MM.1S (cell line): Measurements from ENCODE around the gene DCBLD2.

Experiments
- DNase-seq: peaks from one replicate; pipeline ENCODE4 v3.0.0-alpha.2; 2015
- H2AFZ ChIP-seq: fragments of 300-600 bp; sonication (generic); 2 replicates; pipeline ENCODE4 v1.6.0; 2016; ENCODE audit warnings: antibody characterized with exemption, low read length
- H3F3A ChIP-seq: fragments of 300-600 bp; sonication (generic); 2 replicates; pipeline ENCODE4 v1.6.1; 2016; ENCODE audit warnings: mild to moderate bottlenecking, antibody characterized with exemption, low read length, moderate library complexity, mixed read lengths; ENCODE audit not compliant: insufficient read depth
- H3K27ac ChIP-seq: fragments of 300-600 bp; sonication (generic); 2 replicates; pipeline ENCODE4 v1.5.1; 2016; ENCODE audit warnings: mild to moderate bottlenecking, low read length
- H3K27me3 ChIP-seq: fragments of 300-600 bp; sonication (generic); replicated peaks from 2 replicates; pipeline ENCODE4 v1.6.0; 2016; ENCODE audit warnings: low read length; ENCODE audit not compliant: insufficient read depth
- H3K36me3 ChIP-seq: fragments of 300-600 bp; sonication (generic); replicated peaks from 2 replicates; pipeline ENCODE4 v1.6.1; 2016; ENCODE audit warnings: mild to moderate bottlenecking, low read length, mixed read lengths; ENCODE audit not compliant: insufficient read depth
- H3K4me1 ChIP-seq: fragments of 300-600 bp; sonication (generic); 2 replicates; pipeline ENCODE4 v1.6.1; 2016; ENCODE audit warnings: low read length, mixed read lengths
- H3K4me2 ChIP-seq: fragments of 300-600 bp; sonication (generic); 2 replicates; pipeline ENCODE4 v1.6.0; 2016; ENCODE audit warnings: low read depth, low read length
- H3K4me3 ChIP-seq: fragments of 300-600 bp; sonication (generic); 2 replicates; pipeline ENCODE4 v1.5.1; 2016; ENCODE audit warnings: low read length, mixed read lengths
- H3K79me2 ChIP-seq: fragments of 300-600 bp; sonication (generic); 2 replicates; pipeline ENCODE4 v1.6.1; 2016; ENCODE audit warnings: mixed run types, low read length, mixed read lengths
- H3K9ac ChIP-seq: fragments of 300-600 bp; sonication (generic); 2 replicates; pipeline ENCODE4 v1.6.1; 2016; ENCODE audit warnings: low read length, mixed read lengths
- H3K9me2 ChIP-seq: fragments of 300-600 bp; sonication (generic); replicated peaks from 2 replicates; pipeline ENCODE4 v1.6.1; 2016; ENCODE audit warnings: mild to moderate bottlenecking, low read length, mixed read lengths; ENCODE audit not compliant: insufficient read depth
- H3K9me3 ChIP-seq: fragments of 300-600 bp; sonication (generic); replicated peaks from 2 replicates; pipeline ENCODE4 v1.6.1; 2016; ENCODE audit warnings: mild to moderate bottlenecking, low read length, mixed read lengths; ENCODE audit not compliant: insufficient read depth
- H4K20me1 ChIP-seq: fragments of 300-600 bp; sonication (generic); 2 replicates; pipeline ENCODE4 v1.6.1; 2016; ENCODE audit warnings: mild to moderate bottlenecking, low read length, moderate library complexity, mixed read lengths; ENCODE audit not compliant: insufficient read depth
- EZH2 ChIP-seq: fragments of 300-600 bp; sonication (generic); optimal IDR thresholded peaks from 2 replicates; pipeline ENCODE3; 2017; ENCODE audit warnings: low read depth, mild to moderate bottlenecking, antibody characterized with exemption, low read length, mixed read lengths
- EZH2phosphoT487 ChIP-seq: fragments of 300-600 bp; sonication (generic); IDR thresholded peaks from 2 replicates; pipeline ENCODE4 v1.6.1; 2018; ENCODE audit warnings: antibody characterized with exemption, low read length
- TF ChIP-seq, protein P1 (sequence below): fragments of 300-600 bp; sonication (generic); IDR thresholded peaks from 2 replicates; pipeline ENCODE4 v1.5.1; 2016; ENCODE audit warnings: antibody characterized with exemption, low read length, mixed read lengths

Gene DCBLD2

DNA sequence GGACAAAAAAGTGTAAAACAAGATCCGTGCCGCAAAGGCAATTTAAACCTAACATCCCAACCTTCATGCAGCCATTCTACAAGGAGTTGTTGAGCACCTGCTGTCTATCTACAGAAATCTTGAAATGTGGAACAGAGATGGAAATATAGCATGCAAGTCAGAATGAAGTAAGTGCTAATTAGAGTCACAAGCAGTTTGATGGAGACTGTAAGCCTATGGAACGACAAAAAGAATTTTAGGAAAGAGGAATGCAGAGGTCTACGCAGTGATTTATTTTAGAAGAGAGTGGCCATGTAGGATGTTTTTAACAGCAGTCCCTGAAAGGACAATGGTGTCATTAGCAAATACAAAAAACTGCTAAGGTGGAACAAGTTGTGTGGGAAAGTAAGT lies 851 bp upstream of the DCBLD2 start:
- Histone ChIP-seq H3K27me3 (no peaks in the 10 kb centered on the region), H3K9me2 (no peaks in the 10 kb centered on the region), H4K20me1 (no peaks in the 10 kb centered on the region), H3K4me2 (peak overlapping the region; percentile 69), H3K4me1 (no peaks in the 10 kb centered on the region), H3K9ac (peak overlapping the region; percentile 71), H3K9me3 (no peaks in the 10 kb centered on the region), H2AFZ (peak overlapping the region; percentile 94), H3K36me3 (no peaks in the 10 kb centered on the region), H3K27ac (peak overlapping the region; percentile 43; the same call in 1 of the 2 replicates), H3K79me2 (0 out of 2 replicates have a peak, but pooled peaks cover 4% of the 10 kb centered on the region), H3K4me3 (peak overlapping the region; percentile 76), H3F3A (no peaks in the 10 kb centered on the region)
- DNase-seq = no peak
- TF ChIP-seq, protein P1, sequence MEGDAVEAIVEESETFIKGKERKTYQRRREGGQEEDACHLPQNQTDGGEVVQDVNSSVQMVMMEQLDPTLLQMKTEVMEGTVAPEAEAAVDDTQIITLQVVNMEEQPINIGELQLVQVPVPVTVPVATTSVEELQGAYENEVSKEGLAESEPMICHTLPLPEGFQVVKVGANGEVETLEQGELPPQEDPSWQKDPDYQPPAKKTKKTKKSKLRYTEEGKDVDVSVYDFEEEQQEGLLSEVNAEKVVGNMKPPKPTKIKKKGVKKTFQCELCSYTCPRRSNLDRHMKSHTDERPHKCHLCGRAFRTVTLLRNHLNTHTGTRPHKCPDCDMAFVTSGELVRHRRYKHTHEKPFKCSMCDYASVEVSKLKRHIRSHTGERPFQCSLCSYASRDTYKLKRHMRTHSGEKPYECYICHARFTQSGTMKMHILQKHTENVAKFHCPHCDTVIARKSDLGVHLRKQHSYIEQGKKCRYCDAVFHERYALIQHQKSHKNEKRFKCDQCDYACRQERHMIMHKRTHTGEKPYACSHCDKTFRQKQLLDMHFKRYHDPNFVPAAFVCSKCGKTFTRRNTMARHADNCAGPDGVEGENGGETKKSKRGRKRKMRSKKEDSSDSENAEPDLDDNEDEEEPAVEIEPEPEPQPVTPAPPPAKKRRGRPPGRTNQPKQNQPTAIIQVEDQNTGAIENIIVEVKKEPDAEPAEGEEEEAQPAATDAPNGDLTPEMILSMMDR = no peak
- TF ChIP-seq EZH2phosphoT487 (no peak), EZH2 (no peak)

DNA sequence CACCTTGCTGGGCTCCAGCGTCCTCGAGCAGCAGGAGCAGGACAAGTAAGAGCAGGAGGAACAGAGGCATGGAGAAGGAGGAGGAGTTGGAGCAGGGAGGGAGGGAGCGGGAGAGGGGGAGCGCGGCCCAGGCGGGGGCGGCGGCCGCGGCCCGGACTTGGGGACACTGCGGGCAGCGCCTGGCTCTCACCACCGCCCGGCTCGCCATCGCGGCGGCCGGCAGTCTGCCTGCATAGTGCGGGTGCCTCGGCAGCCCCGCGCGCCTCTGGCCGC lies 440 bp downstream of the DCBLD2 start:
- peak overlapping the region; percentile 82 for H3K9ac ChIP-seq
- H4K20me1 ChIP-seq = no peaks in the 10 kb centered on the region
- peak overlapping the region; percentile 98 for H3K4me2 ChIP-seq
- H3K4me3 ChIP-seq = peak overlapping the region; percentile 94
- no peaks in the 10 kb centered on the region for H3K36me3 ChIP-seq
- no peaks in the 10 kb centered on the region for H3K9me3 ChIP-seq
- TF ChIP-seq, protein P1 = no peak
- no peak for TF ChIP-seq EZH2
- TF ChIP-seq EZH2phosphoT487 = no peak
- H3K27ac ChIP-seq = no peak overlapping the region
- 0 out of 2 replicates have a peak, but pooled peaks cover 4% of the 10 kb centered on the region for H3K79me2 ChIP-seq
- H3K9me2 ChIP-seq = no peaks in the 10 kb centered on the region
- DNase-seq = no peak
- peak overlapping the region; percentile 96 for H2AFZ ChIP-seq
- H3F3A ChIP-seq = no peaks in the 10 kb centered on the region
- H3K27me3 ChIP-seq = no peaks in the 10 kb centered on the region
- H3K4me1 ChIP-seq = no peaks in the 10 kb centered on the region

GRCh38 chr3:98900265-98901118 lies 1.0 kb downstream of the DCBLD2 start:
- H3K27ac ChIP-seq = no peak overlapping the region
- peak overlapping the region; percentile 82; the same call in 1 of the 2 replicates for H3K9ac ChIP-seq
- H3K4me2 ChIP-seq = peak overlapping the region; percentile 98
- no peaks in the 10 kb centered on the region for H3K9me3 ChIP-seq
- no peaks in the 10 kb centered on the region for H3F3A ChIP-seq
- peak overlapping the region; percentile 94 for H3K4me3 ChIP-seq
- H3K36me3 ChIP-seq = no peaks in the 10 kb centered on the region
- TF ChIP-seq EZH2phosphoT487 (no peak), EZH2 (no peak)
- TF ChIP-seq, protein P1 = no peak
- H3K4me1 ChIP-seq = no peaks in the 10 kb centered on the region
- peak overlapping the region; percentile 96 for H2AFZ ChIP-seq
- H4K20me1 ChIP-seq = no peaks in the 10 kb centered on the region
- H3K27me3 ChIP-seq = no peaks in the 10 kb centered on the region
- no peak for DNase-seq
- 0 out of 2 replicates have a peak, but pooled peaks cover 4% of the 10 kb centered on the region for H3K79me2 ChIP-seq
- no peaks in the 10 kb centered on the region for H3K9me2 ChIP-seq
